Measurements from ENCODE around the gene CFAP58. TPM values are rescaled to one million over a fixed set of nuclear protein-coding genes. Genes with fewer than 3 reads are reported as not detected.

Gene CFAP58, protein sequence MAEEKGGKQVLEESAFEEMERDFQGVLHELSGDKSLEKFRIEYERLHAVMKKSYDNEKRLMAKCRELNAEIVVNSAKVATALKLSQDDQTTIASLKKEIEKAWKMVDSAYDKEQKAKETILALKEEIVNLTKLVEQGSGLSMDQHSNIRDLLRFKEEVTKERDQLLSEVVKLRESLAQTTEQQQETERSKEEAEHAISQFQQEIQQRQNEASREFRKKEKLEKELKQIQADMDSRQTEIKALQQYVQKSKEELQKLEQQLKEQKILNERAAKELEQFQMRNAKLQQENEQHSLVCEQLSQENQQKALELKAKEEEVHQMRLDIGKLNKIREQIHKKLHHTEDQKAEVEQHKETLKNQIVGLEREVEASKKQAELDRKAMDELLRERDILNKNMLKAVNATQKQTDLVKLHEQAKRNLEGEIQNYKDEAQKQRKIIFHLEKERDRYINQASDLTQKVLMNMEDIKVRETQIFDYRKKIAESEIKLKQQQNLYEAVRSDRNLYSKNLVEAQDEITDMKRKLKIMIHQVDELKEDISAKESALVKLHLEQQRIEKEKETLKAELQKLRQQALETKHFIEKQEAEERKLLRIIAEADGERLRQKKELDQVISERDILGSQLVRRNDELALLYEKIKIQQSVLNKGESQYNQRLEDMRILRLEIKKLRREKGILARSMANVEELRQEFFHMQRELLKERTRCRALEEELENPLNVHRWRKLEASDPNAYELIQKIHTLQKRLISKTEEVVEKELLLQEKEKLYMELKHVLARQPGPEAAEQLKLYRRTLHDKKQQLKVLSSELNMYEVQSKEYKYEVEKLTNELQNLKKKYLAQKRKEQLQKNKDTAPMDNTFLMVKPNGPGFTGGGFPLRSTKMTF
- under 1 TPM in 2 of 4 donors, not detected in 2; 0.20 to 0.21 TPM for total RNA-seq

- no peaks in the 10 kb centered on the region for H3K36me3 ChIP-seq
- peak; percentile 80 to 87 for DNase-seq (ENCODE audit: low spot score in 2 of 2)
- TF ChIP-seq POLR2A (IDR thresholded peaks at IDR 0.05) (peak in 1 of 2 donors; percentile 33), EP300 (IDR thresholded peaks at IDR 0.05) (peak; percentile 67 to 69)
- TF ChIP-seq, protein P1, sequence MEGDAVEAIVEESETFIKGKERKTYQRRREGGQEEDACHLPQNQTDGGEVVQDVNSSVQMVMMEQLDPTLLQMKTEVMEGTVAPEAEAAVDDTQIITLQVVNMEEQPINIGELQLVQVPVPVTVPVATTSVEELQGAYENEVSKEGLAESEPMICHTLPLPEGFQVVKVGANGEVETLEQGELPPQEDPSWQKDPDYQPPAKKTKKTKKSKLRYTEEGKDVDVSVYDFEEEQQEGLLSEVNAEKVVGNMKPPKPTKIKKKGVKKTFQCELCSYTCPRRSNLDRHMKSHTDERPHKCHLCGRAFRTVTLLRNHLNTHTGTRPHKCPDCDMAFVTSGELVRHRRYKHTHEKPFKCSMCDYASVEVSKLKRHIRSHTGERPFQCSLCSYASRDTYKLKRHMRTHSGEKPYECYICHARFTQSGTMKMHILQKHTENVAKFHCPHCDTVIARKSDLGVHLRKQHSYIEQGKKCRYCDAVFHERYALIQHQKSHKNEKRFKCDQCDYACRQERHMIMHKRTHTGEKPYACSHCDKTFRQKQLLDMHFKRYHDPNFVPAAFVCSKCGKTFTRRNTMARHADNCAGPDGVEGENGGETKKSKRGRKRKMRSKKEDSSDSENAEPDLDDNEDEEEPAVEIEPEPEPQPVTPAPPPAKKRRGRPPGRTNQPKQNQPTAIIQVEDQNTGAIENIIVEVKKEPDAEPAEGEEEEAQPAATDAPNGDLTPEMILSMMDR (IDR thresholded peaks at IDR 0.05) = peak; percentile 77 to 89 (median 78)
- no peaks in the 10 kb centered on the region for H3K9me3 ChIP-seq
- WGBS, 2 donors = 2 to 3% methylated on average over 43 of the region's 43 CpGs
- peak within 1 kb of the TSS; percentile 27 to 53 (median 36) for H3K4me3 ChIP-seq
- no peaks in the 10 kb centered on the region for H3K27me3 ChIP-seq
- H3K4me1 ChIP-seq = peaks cover 0 to 32% (median 10%) of the 10 kb centered on the region in 4 donors
- H3K27ac ChIP-seq = peak within 1 kb of the TSS in 1 of 4 donors; percentile 65
Measured at GRCh38 chr10:104353325-104354048, at the start of gene CFAP58. TSS of gene CFAP58 (plus strand) at chr10:104353833. CDS start at chr10:104353898, 65 bp downstream.

DNA sequence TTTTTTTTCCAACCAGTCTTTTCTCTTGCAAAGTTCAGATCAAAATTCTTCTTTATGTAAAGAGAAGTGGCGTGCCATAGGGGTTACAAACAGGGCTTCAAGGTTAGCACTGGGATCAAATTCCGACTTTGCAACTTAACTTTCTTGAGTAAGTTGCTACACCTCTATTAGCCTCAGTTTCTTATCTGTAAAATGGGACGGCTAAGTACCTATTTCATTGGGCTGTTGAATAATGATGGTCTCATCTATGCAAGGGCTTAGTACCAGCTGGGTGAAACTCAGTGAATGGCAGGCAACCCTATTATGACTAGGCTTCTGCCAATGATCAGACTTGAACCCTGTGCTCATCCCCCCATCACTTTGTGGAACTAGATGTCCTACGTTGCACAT is 49.3 kb upstream of the CFAP58 start:
- H3K4me3 ChIP-seq = no peak overlapping the region
- WGBS, 2 donors = 91 to 92% methylated on average over 4 of the region's 4 CpGs
- H3K4me1 ChIP-seq = peaks cover 0 to 47% (median 19%) of the 10 kb centered on the region in 4 donors
- no peaks in the 10 kb centered on the region for H3K9me3 ChIP-seq
- H3K27me3 ChIP-seq = no peaks in the 10 kb centered on the region
- TF ChIP-seq POLR2A (IDR thresholded peaks at IDR 0.05) (no peak), EP300 (IDR thresholded peaks at IDR 0.05) (no peak)
- TF ChIP-seq, protein P1 (IDR thresholded peaks at IDR 0.05) = no peak
- DNase-seq (ENCODE audit: low spot score in 2 of 2) = no peak
- H3K27ac ChIP-seq = peak overlapping the region in 1 of 4 donors; percentile 8
- no peaks in the 10 kb centered on the region for H3K36me3 ChIP-seq

- Histone ChIP-seq H3K4me1 (peaks cover 0 to 53% (median 21%) of the 10 kb centered on the region in 4 donors), H3K36me3 (no peaks in the 10 kb centered on the region), H3K27ac (peak overlapping the region in 2 of 4 donors; percentile 38 to 59), H3K4me3 (no peak overlapping the region), H3K27me3 (no peaks in the 10 kb centered on the region), H3K9me3 (no peaks in the 10 kb centered on the region)
- TF ChIP-seq EP300 (IDR thresholded peaks at IDR 0.05) (no peak), POLR2A (IDR thresholded peaks at IDR 0.05) (no peak)
- TF ChIP-seq, protein P1 (IDR thresholded peaks at IDR 0.05) = no peak
- 58 to 62% methylated on average over 8 of the region's 8 CpGs for WGBS, 2 donors
- DNase-seq (ENCODE audit: low spot score in 2 of 2) = no peak
Measured at GRCh38 chr10:104304927-104305326, 48.7 kb upstream of the CFAP58 start.

DNA sequence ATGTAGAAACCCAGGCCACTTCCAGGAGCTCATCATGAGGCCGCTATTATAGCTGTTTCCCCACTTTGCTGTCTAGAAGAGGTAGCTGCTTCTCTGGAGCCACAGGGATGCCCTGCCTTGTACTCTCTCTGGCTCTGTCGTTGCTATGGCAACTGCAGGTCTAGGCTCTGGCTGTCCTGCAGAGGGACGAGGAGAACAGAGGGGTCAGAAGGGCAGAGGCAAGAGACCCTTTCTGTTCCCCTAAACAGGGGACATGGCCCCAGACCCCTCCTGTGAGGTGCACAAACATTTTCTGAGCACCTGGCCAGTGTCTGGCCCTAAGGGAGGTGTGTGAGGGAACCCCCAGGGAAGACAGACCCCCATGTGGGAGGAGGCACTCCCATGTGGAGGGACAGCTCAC is 46.7 kb upstream of the CFAP58 start:
- peak overlapping the region in 2 of 4 donors; percentile 36 to 69 for H3K27ac ChIP-seq
- DNase-seq (ENCODE audit: low spot score in 2 of 2) = no peak
- no peaks in the 10 kb centered on the region for H3K27me3 ChIP-seq
- WGBS, 2 donors = 60 to 75% methylated on average over 3 of the region's 3 CpGs
- H3K4me1 ChIP-seq = peaks cover 0 to 65% (median 32%) of the 10 kb centered on the region in 4 donors
- no peaks in the 10 kb centered on the region for H3K9me3 ChIP-seq
- H3K4me3 ChIP-seq = no peak overlapping the region
- no peak for TF ChIP-seq POLR2A (IDR thresholded peaks at IDR 0.05)
- no peak for TF ChIP-seq EP300 (IDR thresholded peaks at IDR 0.05)
- TF ChIP-seq, protein P1 (IDR thresholded peaks at IDR 0.05) = no peak
- peaks cover 0 to 12% (median 0%) of the 10 kb centered on the region in 3 donors for H3K36me3 ChIP-seq
